ENCODE measurements around the gene ZSCAN5A.
"Not testable (repeated sequence)": the region's sequence is repeated elsewhere in the genome, so short reads cannot be mapped to it uniquely, and the experiment has no call there.

The ZSCAN5A gene

GRCh38 chr19:56312787-56313657, 1.6 kb downstream of the ZSCAN5A start:
- H3K9ac ChIP-seq (ENCODE audit: low read length), result no peak overlapping the region

GRCh38 chr19:56312342-56312741, 2.3 kb downstream of the ZSCAN5A start:
- no peak overlapping the region for H3K9ac ChIP-seq (ENCODE audit: low read length)
- no peak overlapping the region for H3K4me3 ChIP-seq (ENCODE audit: low read length)
- no peaks in the 10 kb centered on the region for H3K9me3 ChIP-seq (ENCODE audit: control insufficient read depth, low read depth, low read length)
- H3K36me3 ChIP-seq (ENCODE audit: control insufficient read depth, low read depth, low read length), result no peaks in the 10 kb centered on the region
- no peaks in the 10 kb centered on the region for H3K27me3 ChIP-seq (ENCODE audit: control insufficient read depth, insufficient read depth, low read length)
- peaks cover 6% of the 10 kb centered on the region for H3K4me1 ChIP-seq (ENCODE audit: control insufficient read depth, low read depth, low read length)
- no peak overlapping the region for H3K27ac ChIP-seq (ENCODE audit: low read length)

More at GRCh38 chr19:56312787-56313657, 1.6 kb downstream of the ZSCAN5A start:
- no peak overlapping the region for H3K4me3 ChIP-seq (ENCODE audit: low read length)
- no peaks in the 10 kb centered on the region for H3K9me3 ChIP-seq (ENCODE audit: control insufficient read depth, low read depth, low read length)
- H3K27me3 ChIP-seq (ENCODE audit: control insufficient read depth, insufficient read depth, low read length), result no peaks in the 10 kb centered on the region
- H3K4me1 ChIP-seq (ENCODE audit: control insufficient read depth, low read depth, low read length), result peaks cover 6% of the 10 kb centered on the region
- H3K27ac ChIP-seq (ENCODE audit: low read length), result no peak overlapping the region
- H3K36me3 ChIP-seq (ENCODE audit: control insufficient read depth, low read depth, low read length), result no peaks in the 10 kb centered on the region

- Histone ChIP-seq H3K27ac (ENCODE audit: low read length) (no peak overlapping the region), H3K9ac (ENCODE audit: low read length) (no peak overlapping the region), H3K4me1 (ENCODE audit: control insufficient read depth, low read depth, low read length) (peaks cover 6% of the 10 kb centered on the region), H3K9me3 (ENCODE audit: control insufficient read depth, low read depth, low read length) (no peaks in the 10 kb centered on the region), H3K4me3 (ENCODE audit: low read length) (no peak overlapping the region), H3K27me3 (ENCODE audit: control insufficient read depth, insufficient read depth, low read length) (no peaks in the 10 kb centered on the region), H3K36me3 (ENCODE audit: control insufficient read depth, low read depth, low read length) (no peaks in the 10 kb centered on the region)
Measured at GRCh38 chr19:56310462-56310861, 4.2 kb downstream of the ZSCAN5A start.

DNA sequence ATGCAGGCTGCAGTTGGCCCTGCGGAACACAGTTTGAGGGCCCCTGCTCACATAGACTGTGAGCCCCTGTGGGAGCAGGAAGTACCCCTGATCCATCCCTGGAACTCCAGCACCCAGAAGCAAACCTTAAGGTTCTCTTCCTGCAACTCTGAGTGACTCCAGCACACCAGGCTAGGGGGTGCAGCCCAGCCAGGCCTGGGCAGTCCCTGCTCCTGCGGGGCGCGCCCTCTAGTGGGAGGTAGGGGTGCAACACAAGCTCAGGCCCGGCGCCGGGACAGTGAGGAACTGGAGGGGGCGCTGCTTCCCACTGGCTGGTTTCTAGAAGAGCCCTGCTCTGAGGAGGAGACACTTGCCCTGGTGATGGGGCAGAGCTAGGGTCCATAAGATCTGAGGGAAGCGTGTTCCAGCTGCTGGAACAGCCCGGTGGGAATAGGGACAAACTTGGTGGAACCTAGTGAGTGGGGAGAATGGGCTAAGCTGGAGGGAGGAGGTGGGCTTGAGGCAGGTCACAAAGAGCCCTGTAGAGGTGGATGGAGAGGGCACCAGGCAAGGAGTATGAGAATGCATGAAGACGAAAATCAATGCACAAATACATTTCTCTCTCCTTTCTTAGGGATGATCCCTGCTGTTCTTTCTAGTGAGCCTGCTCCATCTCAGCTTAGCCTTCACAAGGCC, 5.0 kb downstream of the ZSCAN5A start:
- Histone ChIP-seq H3K9me3 (ENCODE audit: control insufficient read depth, low read depth, low read length) (no peaks in the 10 kb centered on the region), H3K36me3 (ENCODE audit: control insufficient read depth, low read depth, low read length) (no peaks in the 10 kb centered on the region), H3K9ac (ENCODE audit: low read length) (no peak overlapping the region), H3K27ac (ENCODE audit: low read length) (no peak overlapping the region), H3K4me1 (ENCODE audit: control insufficient read depth, low read depth, low read length) (peaks cover 6% of the 10 kb centered on the region), H3K4me3 (ENCODE audit: low read length) (no peak overlapping the region), H3K27me3 (ENCODE audit: control insufficient read depth, insufficient read depth, low read length) (no peaks in the 10 kb centered on the region)

GRCh38 chr19:56308792-56309191, 5.8 kb downstream of the ZSCAN5A start:
- H3K4me1 ChIP-seq (ENCODE audit: control insufficient read depth, low read depth, low read length), result peaks cover 4% of the 10 kb centered on the region
- H3K9ac ChIP-seq (ENCODE audit: low read length), result no peak overlapping the region

GRCh38 chr19:56307062-56307461, 7.6 kb downstream of the ZSCAN5A start:
- H3K4me3 ChIP-seq (ENCODE audit: low read length); H3K27ac ChIP-seq (ENCODE audit: low read length); H3K27me3 ChIP-seq (ENCODE audit: control insufficient read depth, insufficient read depth, low read length); H3K4me1 ChIP-seq (ENCODE audit: control insufficient read depth, low read depth, low read length); H3K36me3 ChIP-seq (ENCODE audit: control insufficient read depth, low read depth, low read length); H3K9me3 ChIP-seq (ENCODE audit: control insufficient read depth, low read depth, low read length); H3K9ac ChIP-seq (ENCODE audit: low read length): not testable (repeated sequence)

More at GRCh38 chr19:56308792-56309191, 5.8 kb downstream of the ZSCAN5A start:
- no peaks in the 10 kb centered on the region for H3K9me3 ChIP-seq (ENCODE audit: control insufficient read depth, low read depth, low read length)
- no peaks in the 10 kb centered on the region for H3K36me3 ChIP-seq (ENCODE audit: control insufficient read depth, low read depth, low read length)
- H3K4me3 ChIP-seq (ENCODE audit: low read length), result no peak overlapping the region
- H3K27ac ChIP-seq (ENCODE audit: low read length), result no peak overlapping the region
- no peaks in the 10 kb centered on the region for H3K27me3 ChIP-seq (ENCODE audit: control insufficient read depth, insufficient read depth, low read length)

GRCh38 chr19:56306016-56306415, 8.6 kb downstream of the ZSCAN5A start:
- Histone ChIP-seq H3K4me1 (ENCODE audit: control insufficient read depth, low read depth, low read length) (no peaks in the 10 kb centered on the region), H3K36me3 (ENCODE audit: control insufficient read depth, low read depth, low read length) (no peaks in the 10 kb centered on the region), H3K9me3 (ENCODE audit: control insufficient read depth, low read depth, low read length) (no peaks in the 10 kb centered on the region), H3K27me3 (ENCODE audit: control insufficient read depth, insufficient read depth, low read length) (no peaks in the 10 kb centered on the region), H3K4me3 (ENCODE audit: low read length) (no peak overlapping the region), H3K27ac (ENCODE audit: low read length) (no peak overlapping the region), H3K9ac (ENCODE audit: low read length) (no peak overlapping the region)

GRCh38 chr19:56304243-56304642, 10.4 kb downstream of the ZSCAN5A start:
- Histone ChIP-seq H3K9me3 (ENCODE audit: control insufficient read depth, low read depth, low read length) (no peaks in the 10 kb centered on the region), H3K27me3 (ENCODE audit: control insufficient read depth, insufficient read depth, low read length) (no peaks in the 10 kb centered on the region), H3K9ac (ENCODE audit: low read length) (no peak overlapping the region), H3K4me3 (ENCODE audit: low read length) (no peak overlapping the region), H3K27ac (ENCODE audit: low read length) (no peak overlapping the region), H3K4me1 (ENCODE audit: control insufficient read depth, low read depth, low read length) (no peaks in the 10 kb centered on the region), H3K36me3 (ENCODE audit: control insufficient read depth, low read depth, low read length) (no peaks in the 10 kb centered on the region)

DNA sequence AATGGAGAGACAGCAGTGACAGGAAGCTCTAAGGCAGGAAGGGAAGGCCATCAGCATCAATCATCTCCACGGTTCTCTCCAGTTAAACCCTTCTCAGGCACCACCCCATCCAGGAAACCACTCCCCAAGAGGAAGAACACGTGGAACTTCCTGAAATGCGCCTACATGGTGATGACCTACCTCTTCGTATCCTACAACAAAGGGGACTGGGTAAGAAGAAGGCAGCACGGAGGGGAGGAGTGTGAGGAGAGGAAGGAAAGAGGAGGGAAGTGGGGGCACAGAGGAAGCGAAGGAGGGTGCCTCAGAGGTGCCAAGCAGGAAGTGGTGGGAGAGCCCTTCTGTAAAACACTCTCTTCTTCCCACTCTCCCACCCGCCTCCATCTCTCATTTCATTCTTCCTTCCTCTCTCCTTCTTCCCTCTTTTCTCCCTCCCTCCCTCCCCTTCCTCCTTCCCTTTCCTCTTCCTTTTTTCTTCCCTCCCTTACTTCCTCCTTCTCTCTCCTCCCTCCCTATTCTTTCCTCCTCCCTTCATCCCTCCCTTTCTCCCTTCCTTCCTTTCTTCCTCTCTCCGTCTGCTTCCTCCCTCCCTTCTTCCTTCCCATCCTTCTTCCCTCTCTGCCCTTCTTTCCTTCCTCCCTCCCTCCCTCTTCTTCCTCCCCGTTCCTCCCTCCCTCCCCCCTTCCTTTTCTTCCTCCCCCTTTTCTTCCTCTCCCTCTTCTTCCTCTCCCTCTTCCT, 12.6 kb downstream of the ZSCAN5A start:
- Histone ChIP-seq H3K4me3 (ENCODE audit: low read length) (no peak overlapping the region), H3K9ac (ENCODE audit: low read length) (no peak overlapping the region), H3K36me3 (ENCODE audit: control insufficient read depth, low read depth, low read length) (no peaks in the 10 kb centered on the region), H3K27ac (ENCODE audit: low read length) (no peak overlapping the region), H3K9me3 (ENCODE audit: control insufficient read depth, low read depth, low read length) (no peaks in the 10 kb centered on the region), H3K4me1 (ENCODE audit: control insufficient read depth, low read depth, low read length) (no peaks in the 10 kb centered on the region), H3K27me3 (ENCODE audit: control insufficient read depth, insufficient read depth, low read length) (no peaks in the 10 kb centered on the region)

- Histone ChIP-seq H3K36me3 (ENCODE audit: control insufficient read depth, low read depth, low read length) (no peaks in the 10 kb centered on the region), H3K4me1 (ENCODE audit: control insufficient read depth, low read depth, low read length) (no peaks in the 10 kb centered on the region), H3K4me3 (ENCODE audit: low read length) (no peak overlapping the region), H3K27me3 (ENCODE audit: control insufficient read depth, insufficient read depth, low read length) (no peaks in the 10 kb centered on the region), H3K9me3 (ENCODE audit: control insufficient read depth, low read depth, low read length) (no peaks in the 10 kb centered on the region), H3K27ac (ENCODE audit: low read length) (no peak overlapping the region), H3K9ac (ENCODE audit: low read length) (no peak overlapping the region)
Measured at GRCh38 chr19:56301155-56301554, 13.5 kb downstream of the ZSCAN5A start.

- H3K27ac ChIP-seq (ENCODE audit: low read length), result no peak overlapping the region
- no peaks in the 10 kb centered on the region for H3K36me3 ChIP-seq (ENCODE audit: control insufficient read depth, low read depth, low read length)
- H3K4me1 ChIP-seq (ENCODE audit: control insufficient read depth, low read depth, low read length), result no peaks in the 10 kb centered on the region
- no peak overlapping the region for H3K9ac ChIP-seq (ENCODE audit: low read length)
- H3K9me3 ChIP-seq (ENCODE audit: control insufficient read depth, low read depth, low read length), result no peaks in the 10 kb centered on the region
- H3K27me3 ChIP-seq (ENCODE audit: control insufficient read depth, insufficient read depth, low read length), result no peaks in the 10 kb centered on the region
- no peak overlapping the region for H3K4me3 ChIP-seq (ENCODE audit: low read length)
Measured at GRCh38 chr19:56299688-56300087, 15.0 kb downstream of the ZSCAN5A start.

All from iPS-18a (cell line).